ENCODE results near the gene TBC1D8.

- TF ChIP-seq POLR2AphosphoS5 (IDR thresholded peaks at IDR 0.05; ENCODE audit: borderline replicate concordance, low read depth, low read length): no peak
- no peak for TF ChIP-seq EZH2 (IDR thresholded peaks at IDR 0.05)
- no peak for TF ChIP-seq FOXP2 (optimal IDR thresholded peaks at IDR 0.05; ENCODE audit: control extremely low read depth, extremely low read length, insufficient read depth)
Observed at GRCh38 chr2:101052147-101052546, 99.0 kb downstream of the TBC1D8 start.
